HG03575 (cell line): ENCODE results near the gene BCAR3.

Experiments
- ATAC-seq: cut with Tn5 transposase; IDR thresholded peaks from one replicate; pipeline ENCODE4 v1.9.1; 2021; ENCODE audit not compliant: unreplicated experiment, insufficient number of reproducible peaks, low FRiP score; ENCODE audit errors: extremely low read depth

The BCAR3 gene

DNA sequence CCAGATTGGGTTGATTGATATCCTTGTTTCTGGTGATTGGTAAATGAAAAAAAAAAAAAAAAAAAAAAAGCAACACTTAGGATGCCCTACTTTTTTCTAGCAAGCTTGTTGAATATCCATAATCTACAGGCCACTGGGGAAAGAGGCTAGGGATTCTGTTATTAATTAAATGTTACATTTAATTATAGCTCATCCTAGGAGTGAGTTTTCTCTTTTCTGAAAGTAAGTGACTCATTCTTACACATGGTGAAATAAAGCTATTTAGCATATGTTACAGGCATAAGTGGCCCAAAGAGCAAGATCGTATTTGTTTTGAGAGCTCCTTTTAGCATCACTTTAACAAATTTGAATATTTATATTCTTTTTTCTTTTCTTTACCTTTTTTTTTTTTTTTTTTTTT, 139.2 kb downstream of the BCAR3 start:
- ATAC-seq: no peak

DNA sequence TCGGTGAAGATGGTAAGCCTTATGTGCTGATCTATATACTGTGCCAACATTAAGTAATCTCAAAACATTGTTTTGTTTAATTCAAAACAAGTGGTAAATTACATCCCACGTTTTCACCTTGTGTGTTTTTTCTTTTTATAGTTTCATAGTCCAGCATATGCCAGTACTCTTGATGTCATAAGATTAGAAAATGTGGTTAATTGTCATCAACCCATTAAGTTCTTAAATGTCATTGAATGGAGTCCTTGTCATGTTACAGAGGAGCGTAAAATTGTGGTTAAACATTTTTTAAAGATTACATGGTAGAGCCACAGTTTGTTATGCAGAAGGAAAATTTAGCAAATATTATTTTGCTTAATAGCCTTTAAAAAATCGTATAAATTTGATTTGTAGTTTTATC, 140.6 kb downstream of the BCAR3 start:
- ATAC-seq: no peak

DNA sequence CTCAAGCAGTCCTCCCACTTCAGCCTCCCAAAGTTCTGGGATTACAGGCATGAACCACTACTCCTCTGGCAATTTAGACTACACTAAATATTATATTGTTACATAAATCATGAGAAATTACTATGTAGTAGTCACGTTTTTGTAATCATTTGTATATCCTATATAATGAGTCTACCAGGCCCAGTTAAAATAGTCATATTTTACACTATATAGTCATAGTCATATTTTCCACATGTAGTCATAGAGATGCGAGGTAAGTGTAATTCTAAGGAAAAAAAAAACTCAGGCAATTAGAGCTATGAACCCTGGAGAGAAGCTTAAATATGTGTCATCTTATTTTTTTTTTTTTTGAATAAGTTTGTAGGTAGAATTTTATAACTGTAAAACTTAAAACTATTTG, 143.7 kb downstream of the BCAR3 start:
- ATAC-seq: no peak

DNA sequence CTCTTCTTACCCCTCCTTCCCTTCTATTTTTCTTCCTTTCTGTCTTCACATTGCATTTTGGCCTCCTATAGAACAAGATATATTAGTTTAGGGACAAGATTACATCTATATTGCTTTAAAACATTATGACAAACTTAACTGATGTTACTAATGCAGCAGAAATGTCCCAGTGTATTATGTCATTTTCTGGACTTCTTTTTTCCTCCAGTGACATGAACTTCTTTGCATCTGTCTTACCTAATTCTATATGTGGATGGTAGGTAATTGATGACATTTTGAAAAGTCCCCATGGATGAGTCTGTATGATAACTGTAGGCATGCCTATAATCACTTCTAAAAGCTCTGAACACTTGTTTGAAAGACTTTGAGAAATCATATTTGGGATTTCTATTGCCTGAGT, 144.2 kb downstream of the BCAR3 start:
- ATAC-seq: no peak

DNA sequence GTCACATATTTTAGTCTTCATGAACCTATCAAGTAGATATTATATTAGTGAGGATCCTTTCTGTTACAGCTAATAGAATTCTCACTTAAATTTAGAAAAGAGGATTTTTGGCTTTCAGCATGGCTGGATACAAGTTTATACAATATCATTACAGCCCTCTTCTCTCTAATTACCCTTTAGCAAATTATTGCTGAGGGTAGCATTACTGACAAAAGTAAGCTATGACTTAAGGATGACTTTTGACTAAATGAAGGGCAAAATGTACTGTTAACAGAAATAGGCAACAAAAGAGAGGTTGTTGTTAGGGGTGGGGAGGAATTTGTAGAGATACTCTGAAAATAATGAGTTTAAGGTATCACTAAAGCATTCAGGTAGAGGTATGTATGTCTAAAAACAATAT, 148.0 kb downstream of the BCAR3 start:
- ATAC-seq: no peak

DNA sequence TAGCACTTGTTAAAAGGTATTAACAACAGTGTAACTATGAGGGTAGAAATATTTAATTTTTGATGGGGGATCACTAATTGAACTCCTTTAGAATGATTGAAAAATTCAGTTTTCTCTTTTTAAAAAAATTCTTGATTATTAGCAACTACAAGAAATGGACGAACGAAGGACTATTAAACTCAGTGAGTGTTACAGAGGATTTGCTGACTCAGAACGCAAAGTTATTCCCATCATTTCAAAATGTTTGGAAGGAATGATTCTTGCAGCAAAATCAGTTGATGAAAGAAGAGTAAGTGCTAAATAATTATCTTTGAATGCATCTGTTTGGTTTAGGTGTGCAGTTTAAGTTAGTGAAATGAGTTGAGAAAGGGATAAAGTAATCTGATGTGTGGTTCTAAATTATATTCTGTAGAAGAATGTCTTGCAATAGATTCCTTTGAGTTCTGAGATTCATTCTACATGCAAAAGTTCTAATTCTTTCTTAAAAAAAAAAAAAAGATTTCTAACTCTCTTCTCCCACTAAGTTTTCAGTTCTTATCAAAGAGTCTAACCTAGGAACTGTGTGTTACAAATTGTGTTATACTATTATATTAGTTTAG, 148.8 kb downstream of the BCAR3 start:
- no peak for ATAC-seq

DNA sequence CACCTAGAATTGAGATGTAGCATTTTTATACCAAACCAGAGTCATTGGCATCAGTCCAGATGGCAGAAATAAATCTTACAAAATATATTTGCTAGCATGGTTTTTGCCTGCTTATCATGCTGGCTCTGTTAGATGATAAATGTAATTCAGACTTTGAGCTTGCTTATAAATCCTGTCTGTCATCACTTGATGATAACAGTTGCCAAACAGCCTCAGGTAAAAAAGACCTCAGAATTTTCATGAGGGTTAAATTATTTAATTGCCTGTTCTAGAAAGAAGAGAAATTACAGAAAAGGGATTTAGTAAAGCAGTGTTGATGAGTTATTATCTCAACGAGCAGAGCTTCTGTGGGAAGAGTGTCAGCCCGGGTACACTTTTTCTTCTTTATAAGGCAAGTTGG, 150.4 kb downstream of the BCAR3 start:
- no peak for ATAC-seq

DNA sequence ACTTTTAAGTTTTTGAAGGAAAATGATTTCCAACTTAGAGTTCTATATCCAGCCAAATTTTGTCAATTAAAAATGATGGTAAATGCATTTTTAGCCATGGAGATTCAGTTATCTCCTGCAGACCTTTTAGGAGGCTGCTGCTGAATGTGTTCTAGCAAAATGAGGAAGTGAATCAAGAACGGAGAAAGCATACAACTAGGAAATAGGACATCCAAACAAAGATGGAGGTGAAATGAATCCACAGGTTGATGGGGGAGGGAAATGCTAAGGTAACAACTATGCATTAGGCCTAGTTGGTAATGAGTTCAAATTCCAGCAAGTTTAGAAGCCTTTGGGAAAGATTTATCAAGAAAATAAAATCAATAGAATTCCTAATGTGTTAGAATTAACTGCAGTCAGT, 153.2 kb downstream of the BCAR3 start:
- no peak for ATAC-seq

DNA sequence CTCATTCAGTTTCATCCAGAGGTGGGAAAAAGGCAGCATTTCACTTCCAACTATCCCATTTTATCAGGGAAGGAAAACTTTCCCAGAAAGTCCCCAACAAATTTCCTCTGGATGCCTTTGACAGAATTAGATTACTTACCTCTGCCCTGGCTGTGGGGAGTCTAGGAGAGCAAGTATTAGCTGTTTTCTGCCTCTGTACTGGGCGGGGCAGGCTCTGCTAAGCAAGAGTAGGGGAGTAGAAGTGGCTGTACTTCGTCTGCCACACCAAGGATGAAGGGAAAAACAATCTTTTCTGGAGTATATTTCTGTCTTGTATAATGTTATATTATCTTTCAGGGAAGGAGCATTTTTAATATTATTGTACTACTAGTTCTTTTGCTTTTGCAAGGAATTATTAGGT, 155.2 kb downstream of the BCAR3 start:
- no peak for ATAC-seq

DNA sequence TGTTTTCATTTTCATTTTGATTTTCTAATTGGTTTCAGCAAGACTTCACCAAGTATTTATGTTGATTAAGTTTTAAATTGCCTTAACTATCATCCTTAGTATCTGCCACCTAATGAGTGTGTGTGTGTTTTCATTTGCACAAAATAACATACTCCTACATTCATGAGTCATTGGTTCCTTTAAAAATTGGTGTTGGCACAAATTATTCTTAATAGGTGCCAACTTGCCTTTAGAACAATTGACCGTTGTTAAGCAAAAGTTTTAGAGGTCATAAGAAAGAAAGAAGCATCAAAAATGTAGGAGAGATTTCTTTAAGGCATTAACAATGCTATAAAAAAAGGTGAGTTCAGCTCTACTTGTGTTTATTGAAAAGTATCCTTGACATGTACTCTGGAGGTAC, 156.2 kb downstream of the BCAR3 start:
- no peak for ATAC-seq

DNA sequence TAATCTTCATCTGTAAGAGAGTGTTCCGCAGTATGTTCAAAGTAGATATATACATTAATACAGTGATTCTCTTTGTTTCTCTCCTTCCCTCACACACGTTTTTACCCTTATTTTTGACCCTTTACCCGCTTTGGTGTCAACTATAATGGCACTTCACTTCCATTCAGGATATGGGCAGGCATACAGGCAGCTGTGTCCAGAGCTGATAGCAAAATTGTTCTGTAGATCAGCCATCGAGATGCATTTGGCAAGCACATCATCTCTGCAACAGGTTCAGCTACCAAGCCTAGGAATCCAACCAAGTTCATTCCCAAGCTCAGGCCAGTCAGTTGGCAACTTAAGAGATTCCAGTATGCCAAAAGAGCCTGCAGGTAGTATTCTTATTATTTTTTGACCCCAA, 158.9 kb downstream of the BCAR3 start:
- no peak for ATAC-seq

DNA sequence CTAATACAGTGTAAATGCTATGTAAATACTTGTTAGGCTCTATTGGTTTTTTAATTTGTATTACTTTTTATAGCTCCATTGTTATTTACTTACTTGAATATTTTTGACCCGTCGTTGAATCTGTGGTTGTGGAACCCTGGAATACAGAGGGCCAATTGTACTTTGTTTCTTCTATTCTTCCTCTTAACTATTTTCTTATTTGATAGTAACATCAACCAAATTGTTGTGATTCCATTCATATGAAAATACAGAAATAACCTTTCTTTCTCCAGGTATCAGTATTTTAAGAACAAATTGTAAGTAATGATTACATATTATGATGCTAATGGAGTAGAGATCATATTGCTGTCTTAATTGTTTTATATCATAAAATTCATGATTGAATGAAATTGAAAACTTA, 160.0 kb downstream of the BCAR3 start:
- no peak for ATAC-seq

DNA sequence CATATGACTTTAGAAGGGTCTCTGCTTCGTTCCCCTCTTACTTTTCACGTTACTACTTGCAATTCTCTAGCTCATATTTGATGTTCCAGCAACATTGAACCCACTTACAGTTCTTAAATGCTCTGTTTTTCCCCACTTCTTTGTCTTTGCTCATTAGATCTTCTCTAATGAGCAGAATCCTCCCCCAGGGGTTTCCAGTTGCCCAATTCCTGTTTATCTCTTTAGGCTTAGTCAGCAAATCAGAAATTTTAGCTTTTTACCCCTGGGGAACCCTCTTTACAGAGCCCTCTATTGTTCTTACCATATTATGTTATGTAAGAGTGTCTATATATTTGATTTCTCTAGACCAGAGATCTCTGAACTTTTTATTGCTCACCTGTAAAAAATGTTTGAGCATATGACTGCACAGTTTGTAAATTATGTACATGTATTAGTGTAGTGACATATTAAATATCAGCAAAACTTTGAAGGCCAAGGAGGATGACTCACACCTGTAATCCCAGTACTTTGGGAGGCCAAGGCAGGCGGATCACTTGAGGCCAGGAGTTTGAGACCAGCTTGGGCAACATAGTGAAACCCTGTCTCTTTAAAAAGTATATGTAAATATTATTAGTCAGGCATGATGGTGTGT, 162.3 kb downstream of the BCAR3 start:
- no peak for ATAC-seq

DNA sequence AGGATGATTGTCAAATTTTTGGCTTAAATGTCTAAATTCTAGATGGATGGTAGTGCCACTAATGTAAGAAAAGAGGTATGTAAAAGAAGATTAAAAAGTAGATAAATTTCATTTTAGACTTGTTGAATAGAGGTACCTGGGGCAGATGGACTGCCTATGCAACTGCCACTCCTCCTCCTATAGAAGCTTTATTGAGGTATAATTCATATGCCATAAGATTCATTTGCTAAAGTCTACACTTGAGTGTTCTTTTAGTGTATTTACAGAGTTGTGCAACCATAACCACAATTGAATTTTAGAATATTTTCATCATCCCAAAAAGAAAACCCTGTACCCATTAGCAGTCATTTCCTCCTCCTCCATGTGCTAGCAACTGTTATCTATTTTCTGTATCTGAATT, 163.1 kb downstream of the BCAR3 start:
- ATAC-seq: no peak

DNA sequence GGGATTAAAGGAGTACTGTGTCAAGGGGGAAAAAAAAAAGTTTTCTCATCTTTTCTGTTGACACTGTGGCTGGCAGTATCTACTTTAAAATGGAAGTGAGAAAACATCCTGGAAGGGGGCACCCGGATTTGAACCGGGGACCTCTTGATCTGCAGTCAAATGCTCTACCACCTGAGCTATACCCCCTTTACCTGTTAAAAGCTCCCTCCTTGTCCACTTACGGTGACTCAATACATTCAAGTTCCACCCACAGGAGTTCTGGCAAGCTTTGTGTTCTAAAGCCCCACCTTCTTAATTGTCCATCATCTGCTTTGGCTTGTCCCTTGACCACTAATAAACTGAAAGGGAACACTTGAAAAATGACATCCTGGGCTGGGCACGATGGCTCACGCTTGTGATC, 165.5 kb downstream of the BCAR3 start:
- no peak for ATAC-seq
